Measurements from ENCODE around the gene KPNA6. TPM values are rescaled to one million over a fixed set of nuclear protein-coding genes. Genes with fewer than 3 reads are reported as not detected.

Gene KPNA6
- total and polyA plus RNA-seq, 7 experiments from 2014 or later: 19.5 to 63.7 (median 48.4) TPM

DNA sequence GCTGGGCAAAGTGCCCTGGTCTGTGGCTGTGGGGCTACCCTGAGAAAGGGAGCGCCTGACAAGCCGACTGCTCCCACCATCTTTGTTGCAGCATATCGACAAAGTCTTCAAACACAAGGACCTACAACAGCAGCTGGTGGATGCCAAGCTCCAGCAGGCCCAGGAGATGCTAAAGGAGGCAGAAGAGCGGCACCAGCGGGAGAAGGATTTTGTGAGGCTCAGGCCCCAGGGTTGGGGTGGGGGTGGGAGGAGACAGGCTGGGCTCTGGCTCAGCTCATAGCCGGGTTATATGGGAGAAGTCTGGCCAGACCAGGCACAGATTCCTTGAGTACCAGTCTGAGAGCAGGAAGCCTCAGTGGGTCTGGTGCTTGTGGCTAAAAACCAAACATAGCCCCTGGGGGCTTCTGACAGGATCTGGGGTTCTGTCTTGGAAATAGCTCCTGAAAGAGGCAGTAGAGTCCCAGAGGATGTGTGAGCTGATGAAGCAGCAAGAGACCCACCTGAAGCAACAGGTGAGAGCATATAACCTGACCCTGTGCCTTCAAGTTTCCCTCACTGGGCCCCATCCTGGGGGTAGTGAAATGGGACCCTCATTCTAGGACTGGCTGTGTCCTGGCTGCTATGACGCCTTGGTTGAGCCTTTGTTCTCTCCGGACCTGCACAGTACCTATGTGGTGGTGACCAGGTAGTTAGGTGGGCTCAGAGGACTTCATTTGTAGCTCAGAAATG lies 84.5 kb downstream of the KPNA6 start:
- Histone ChIP-seq H3K9me3 (ENCODE audit: control insufficient read depth in 2 of 3, low read length in 3 of 3) (no peaks in the 10 kb centered on the region), H3K27ac (ENCODE audit: low read depth, low read length) (no peak overlapping the region), H3K4me1 (ENCODE audit: control insufficient read depth in 2 of 2, insufficient read depth in 2 of 2, low read length in 2 of 2) (peaks cover 19 to 24% of the 10 kb centered on the region in 2 donors), H3K36me3 (ENCODE audit: control insufficient read depth in 2 of 3, insufficient read depth in 3 of 3, low read length in 3 of 3) (peaks cover 20 to 82% (median 36%) of the 10 kb centered on the region in 3 experiments), H3K4me3 (ENCODE audit: low read length) (no peak overlapping the region), H3K27me3 (ENCODE audit: control insufficient read depth in 2 of 2, insufficient read depth in 2 of 2, low read length in 2 of 2) (no peaks in the 10 kb centered on the region)
- ATAC-seq (no peak), DNase-seq (no peak)
- H3K4me1 Mint-ChIP-seq: peaks cover 31 to 60% (median 37%) of the 10 kb centered on the region in 7 donors
- intact Hi-C loops (cut with micrococcal nuclease): no loop called here
- H3K27ac Mint-ChIP-seq: peak overlapping the region in 2 of 9 donors; percentile 46 to 58
- no peak overlapping the region for H3K4me3 Mint-ChIP-seq
- CTCF ChIA-PET: no interaction called here
- POLR2A ChIA-PET: interaction anchor here (0.7 to 1.2 kb wide), 2 partner anchors 12 to 153 kb away, joined by 3 read pairs; no protein-coding TSS in a partner anchor
- no peaks in the 10 kb centered on the region for H3K9me3 Mint-ChIP-seq
- no peaks in the 10 kb centered on the region for H3K27me3 Mint-ChIP-seq
- peaks cover 27 to 54% (median 38%) of the 10 kb centered on the region in 5 donors for H3K36me3 Mint-ChIP-seq

DNA sequence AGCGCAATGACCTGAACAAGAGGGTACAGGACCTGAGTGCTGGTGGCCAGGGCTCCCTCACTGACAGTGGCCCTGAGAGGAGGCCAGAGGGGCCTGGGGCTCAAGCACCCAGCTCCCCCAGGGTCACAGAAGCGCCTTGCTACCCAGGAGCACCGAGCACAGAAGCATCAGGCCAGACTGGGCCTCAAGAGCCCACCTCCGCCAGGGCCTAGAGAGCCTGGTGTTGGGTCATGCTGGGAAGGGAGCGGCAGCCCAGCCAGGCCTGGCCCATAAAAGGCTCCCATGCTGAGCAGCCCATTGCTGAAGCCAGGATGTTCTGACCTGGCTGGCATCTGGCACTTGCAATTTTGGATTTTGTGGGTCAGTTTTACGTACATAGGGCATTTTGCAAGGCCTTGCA lies 87.1 kb downstream of the KPNA6 start:
- no peaks in the 10 kb centered on the region for H3K9me3 ChIP-seq (ENCODE audit: control insufficient read depth in 2 of 3, low read length in 3 of 3)
- no peak for DNase-seq
- no peaks in the 10 kb centered on the region for H3K27me3 ChIP-seq (ENCODE audit: control insufficient read depth in 2 of 2, insufficient read depth in 2 of 2, low read length in 2 of 2)
- peaks cover 24 to 29% of the 10 kb centered on the region in 2 donors for H3K4me1 ChIP-seq (ENCODE audit: control insufficient read depth in 2 of 2, insufficient read depth in 2 of 2, low read length in 2 of 2)
- Mint-ChIP-seq H3K9me3 (no peaks in the 10 kb centered on the region), H3K27ac (no peak overlapping the region), H3K4me1 (peaks cover 37 to 72% (median 48%) of the 10 kb centered on the region in 7 donors), H3K27me3 (no peaks in the 10 kb centered on the region), H3K4me3 (no peak overlapping the region), H3K36me3 (peaks cover 22 to 48% (median 29%) of the 10 kb centered on the region in 5 donors)
- H3K36me3 ChIP-seq (ENCODE audit: control insufficient read depth in 2 of 3, insufficient read depth in 3 of 3, low read length in 3 of 3): peaks cover 10 to 56% (median 21%) of the 10 kb centered on the region in 3 experiments
- H3K4me3 ChIP-seq (ENCODE audit: low read length): no peak overlapping the region
- intact Hi-C loops (cut with micrococcal nuclease): no loop called here
- ChIA-PET POLR2A (interaction anchor here (1.1 to 7.7 kb wide), 3 partner anchors 11 to 15 kb away, joined by 3 to 49 read pairs (median 18); partner anchors contain the start of genes IQCC and TXLNA), CTCF (interaction anchor here (0.6 kb wide), 2 partner anchors 49 to 225 kb away, joined by 3 read pairs; no protein-coding TSS in a partner anchor)
- H3K27ac ChIP-seq (ENCODE audit: low read depth, low read length): no peak overlapping the region
- ATAC-seq: no peak

DNA sequence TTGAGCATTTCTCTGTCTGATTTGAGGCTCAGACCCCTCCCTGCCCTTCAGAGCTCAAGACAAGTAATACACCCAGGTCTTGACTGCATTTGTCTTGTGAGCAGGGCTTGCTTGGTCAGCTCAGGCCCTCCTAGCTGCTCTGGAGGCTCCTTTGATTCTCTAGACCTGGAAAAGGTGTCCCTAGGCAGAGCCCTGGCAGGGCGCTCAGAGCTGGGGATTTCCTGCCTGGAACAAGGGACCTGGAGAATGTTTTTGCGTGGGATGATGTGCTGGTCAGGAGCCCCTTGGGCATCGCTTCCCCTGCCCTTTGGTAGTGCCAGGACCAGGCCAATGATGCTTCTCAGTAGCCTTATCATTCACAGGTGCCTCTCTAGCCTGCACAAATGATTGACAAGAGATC lies 87.7 kb downstream of the KPNA6 start:
- Mint-ChIP-seq H3K4me1 (peaks cover 41 to 74% (median 52%) of the 10 kb centered on the region in 7 donors), H3K36me3 (peaks cover 22 to 45% (median 27%) of the 10 kb centered on the region in 5 donors), H3K27me3 (no peaks in the 10 kb centered on the region), H3K27ac (peak overlapping the region in 1 of 9 donors; percentile 30), H3K4me3 (peak overlapping the region in 5 of 10 donors; percentile 30 to 75 (median 55)), H3K9me3 (no peaks in the 10 kb centered on the region)
- H3K27me3 ChIP-seq (ENCODE audit: control insufficient read depth in 2 of 2, insufficient read depth in 2 of 2, low read length in 2 of 2): no peaks in the 10 kb centered on the region
- H3K9me3 ChIP-seq (ENCODE audit: control insufficient read depth in 2 of 3, low read length in 3 of 3): no peaks in the 10 kb centered on the region
- no peak overlapping the region for H3K4me3 ChIP-seq (ENCODE audit: low read length)
- POLR2A ChIA-PET: interaction anchor here (1.1 to 7.7 kb wide), 5 partner anchors 10 to 199 kb away, joined by 3 to 49 read pairs (median 9); partner anchors contain the start of genes BSDC1, IQCC, KPNA6 and TXLNA
- ATAC-seq (no peak), DNase-seq (no peak)
- H3K36me3 ChIP-seq (ENCODE audit: control insufficient read depth in 2 of 3, insufficient read depth in 3 of 3, low read length in 3 of 3): peaks cover 10 to 53% (median 19%) of the 10 kb centered on the region in 3 experiments
- no peak overlapping the region for H3K27ac ChIP-seq (ENCODE audit: low read depth, low read length)
- H3K4me1 ChIP-seq (ENCODE audit: control insufficient read depth in 2 of 2, insufficient read depth in 2 of 2, low read length in 2 of 2): peaks cover 24 to 31% of the 10 kb centered on the region in 2 donors
- intact Hi-C loops (cut with micrococcal nuclease): no loop called here
- CTCF ChIA-PET: interaction anchor here (0.6 kb wide), 2 partner anchors 50 to 224 kb away, joined by 3 read pairs; no protein-coding TSS in a partner anchor

DNA sequence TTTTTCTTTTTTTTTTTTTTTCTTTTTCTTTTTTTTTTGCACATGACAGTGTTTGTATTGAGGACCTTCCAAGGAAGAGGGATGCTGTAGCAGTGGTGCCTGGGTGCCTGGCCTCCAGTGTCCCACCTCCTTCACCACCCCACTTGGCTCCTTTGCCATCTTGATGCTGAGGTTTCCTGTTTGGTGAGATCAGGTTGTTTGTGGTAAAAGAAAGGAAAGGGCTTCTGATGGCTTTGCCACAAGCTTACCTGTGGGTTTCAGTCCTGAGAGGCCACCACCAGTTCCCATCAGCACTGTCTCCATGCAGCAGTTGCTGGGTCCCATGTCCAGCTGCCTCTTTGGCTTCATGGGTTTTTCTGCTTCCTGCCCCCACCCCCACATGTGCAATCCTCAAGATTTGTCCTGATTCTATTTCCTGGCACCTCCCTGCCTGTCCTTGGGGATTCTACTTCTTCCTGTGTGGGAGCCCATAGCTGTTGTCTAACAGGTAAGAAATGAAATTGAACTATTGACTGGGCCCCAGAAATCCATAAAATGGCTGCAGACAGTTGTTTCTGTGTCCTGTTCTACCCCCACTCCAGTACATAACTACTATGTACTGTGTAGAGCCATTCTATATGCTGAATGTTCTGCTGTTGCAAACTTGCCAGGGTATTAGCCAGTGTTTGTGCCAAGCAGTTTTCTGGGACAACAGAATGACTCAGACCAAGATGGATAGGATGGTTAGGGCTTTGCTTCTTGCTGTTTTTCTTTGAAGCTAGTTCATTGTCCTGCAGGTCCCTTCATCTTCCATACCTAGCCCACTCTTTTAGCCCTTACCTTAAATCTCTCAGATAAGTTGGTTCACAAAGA lies 88.3 kb downstream of the KPNA6 start:
- Mint-ChIP-seq H3K9me3 (no peaks in the 10 kb centered on the region), H3K36me3 (peaks cover 22 to 45% (median 27%) of the 10 kb centered on the region in 5 donors), H3K27me3 (no peaks in the 10 kb centered on the region), H3K27ac (peak overlapping the region in 7 of 9 donors; percentile 15 to 87 (median 72)), H3K4me1 (peaks cover 41 to 74% (median 52%) of the 10 kb centered on the region in 7 donors), H3K4me3 (peak overlapping the region in 9 of 10 donors; percentile 1 to 75 (median 55))
- Histone ChIP-seq H3K27ac (ENCODE audit: low read depth, low read length) (no peak overlapping the region), H3K9me3 (ENCODE audit: control insufficient read depth in 2 of 3, low read length in 3 of 3) (no peaks in the 10 kb centered on the region), H3K4me1 (ENCODE audit: control insufficient read depth in 2 of 2, insufficient read depth in 2 of 2, low read length in 2 of 2) (peaks cover 24 to 31% of the 10 kb centered on the region in 2 donors), H3K4me3 (ENCODE audit: low read length) (no peak overlapping the region), H3K36me3 (ENCODE audit: control insufficient read depth in 2 of 3, insufficient read depth in 3 of 3, low read length in 3 of 3) (peaks cover 10 to 47% (median 19%) of the 10 kb centered on the region in 3 experiments), H3K27me3 (ENCODE audit: control insufficient read depth in 2 of 2, insufficient read depth in 2 of 2, low read length in 2 of 2) (no peaks in the 10 kb centered on the region)
- ChIA-PET POLR2A (interaction anchor here (0.6 to 7.7 kb wide), 6 partner anchors 10 to 199 kb away, joined by 3 to 49 read pairs (median 6); partner anchors contain the start of genes BSDC1, IQCC, KPNA6 and TXLNA), CTCF (interaction anchor here (0.6 kb wide), 1 partner anchor 172 kb away, joined by 9 read pairs; no protein-coding TSS in a partner anchor)
- intact Hi-C loops (cut with micrococcal nuclease): no loop called here
- DNase-seq (peak in 2 of 9 donors; percentile 23 to 24), ATAC-seq (no peak)

DNA sequence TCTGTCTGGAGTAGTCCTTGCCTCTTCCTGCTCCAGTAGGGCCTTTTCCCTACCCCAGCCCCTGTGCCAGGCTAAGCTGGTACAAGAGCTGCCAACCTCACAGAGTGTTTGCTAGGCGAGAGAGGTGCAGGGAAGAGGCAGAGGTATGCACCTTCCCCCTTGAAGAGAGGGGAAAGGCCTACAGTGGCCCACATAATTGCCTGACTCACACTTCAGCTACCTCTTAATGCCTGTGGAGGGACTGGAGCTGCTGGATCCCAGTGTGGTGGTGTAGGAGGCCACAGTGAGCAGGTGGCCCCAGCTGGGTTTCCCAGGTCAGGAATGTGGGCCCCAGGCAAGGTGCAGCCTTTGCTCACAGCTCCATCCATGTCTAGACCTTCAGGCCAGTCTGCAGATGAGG lies 89.2 kb downstream of the KPNA6 start:
- H3K4me3 Mint-ChIP-seq: peak overlapping the region in 2 of 10 donors; percentile 55 to 68
- Histone ChIP-seq H3K9me3 (ENCODE audit: control insufficient read depth in 2 of 3, low read length in 3 of 3) (no peaks in the 10 kb centered on the region), H3K36me3 (ENCODE audit: control insufficient read depth in 2 of 3, insufficient read depth in 3 of 3, low read length in 3 of 3) (peaks cover 3 to 38% (median 11%) of the 10 kb centered on the region in 3 experiments), H3K27me3 (ENCODE audit: control insufficient read depth in 2 of 2, insufficient read depth in 2 of 2, low read length in 2 of 2) (no peaks in the 10 kb centered on the region), H3K4me3 (ENCODE audit: low read length) (no peak overlapping the region), H3K27ac (ENCODE audit: low read depth, low read length) (no peak overlapping the region), H3K4me1 (ENCODE audit: control insufficient read depth in 2 of 2, insufficient read depth in 2 of 2, low read length in 2 of 2) (peaks cover 31 to 37% of the 10 kb centered on the region in 2 donors)
- H3K27ac Mint-ChIP-seq: peak overlapping the region in 5 of 9 donors; percentile 4 to 81 (median 67)
- no peak for DNase-seq
- CTCF ChIA-PET: no interaction called here
- POLR2A ChIA-PET: interaction anchor here (0.6 to 7.7 kb wide), 8 partner anchors 9 to 198 kb away, joined by 3 to 49 read pairs (median 4); partner anchors contain the start of genes BSDC1, HDAC1, IQCC and KPNA6
- intact Hi-C loops (cut with micrococcal nuclease): no loop called here
- H3K4me1 Mint-ChIP-seq: peaks cover 49 to 77% (median 61%) of the 10 kb centered on the region in 7 donors
- H3K9me3 Mint-ChIP-seq: no peaks in the 10 kb centered on the region
- no peaks in the 10 kb centered on the region for H3K27me3 Mint-ChIP-seq
- ATAC-seq: no peak
- peaks cover 17 to 38% (median 19%) of the 10 kb centered on the region in 5 donors for H3K36me3 Mint-ChIP-seq

DNA sequence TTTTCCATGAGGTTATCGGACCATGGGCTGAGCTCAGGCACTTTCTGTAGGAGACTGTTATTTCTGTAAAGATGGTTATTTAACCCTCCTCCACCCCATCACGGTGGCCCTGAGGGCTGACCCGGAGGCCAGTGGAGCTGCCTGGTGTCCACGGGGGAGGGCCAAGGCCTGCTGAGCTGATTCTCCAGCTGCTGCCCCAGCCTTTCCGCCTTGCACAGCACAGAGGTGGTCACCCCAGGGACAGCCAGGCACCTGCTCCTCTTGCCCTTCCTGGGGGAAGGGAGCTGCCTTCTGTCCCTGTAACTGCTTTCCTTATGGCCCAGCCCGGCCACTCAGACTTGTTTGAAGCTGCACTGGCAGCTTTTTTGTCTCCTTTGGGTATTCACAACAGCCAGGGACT lies 90.0 kb downstream of the KPNA6 start:
- peaks cover 15 to 35% (median 15%) of the 10 kb centered on the region in 5 donors for H3K36me3 Mint-ChIP-seq
- H3K4me3 Mint-ChIP-seq: no peak overlapping the region
- H3K4me3 ChIP-seq (ENCODE audit: low read length): no peak overlapping the region
- peak overlapping the region in 4 of 9 donors; percentile 22 to 91 (median 68) for H3K27ac Mint-ChIP-seq
- no peaks in the 10 kb centered on the region for H3K27me3 Mint-ChIP-seq
- ChIA-PET CTCF (no interaction called here), POLR2A (interaction anchor here (0.6 to 7.7 kb wide), 8 partner anchors 8 to 197 kb away, joined by 3 to 49 read pairs (median 4); partner anchors contain the start of genes BSDC1, HDAC1, IQCC and TXLNA)
- peaks cover 52 to 82% (median 67%) of the 10 kb centered on the region in 7 donors for H3K4me1 Mint-ChIP-seq
- no peak overlapping the region for H3K27ac ChIP-seq (ENCODE audit: low read depth, low read length)
- intact Hi-C loops (cut with micrococcal nuclease): no loop called here
- H3K27me3 ChIP-seq (ENCODE audit: control insufficient read depth in 2 of 2, insufficient read depth in 2 of 2, low read length in 2 of 2): no peaks in the 10 kb centered on the region
- no peaks in the 10 kb centered on the region for H3K9me3 ChIP-seq (ENCODE audit: control insufficient read depth in 2 of 3, low read length in 3 of 3)
- H3K36me3 ChIP-seq (ENCODE audit: control insufficient read depth in 2 of 3, insufficient read depth in 3 of 3, low read length in 3 of 3): peaks cover under 1 to 31% (median 10%) of the 10 kb centered on the region in 3 experiments
- peaks cover 36 to 41% of the 10 kb centered on the region in 2 donors for H3K4me1 ChIP-seq (ENCODE audit: control insufficient read depth in 2 of 2, insufficient read depth in 2 of 2, low read length in 2 of 2)
- no peaks in the 10 kb centered on the region for H3K9me3 Mint-ChIP-seq
- DNase-seq (no peak), ATAC-seq (no peak)
